T1000 (cell line): ENCODE results near the gene KAZN.

Experiments used
- DNase-seq: peaks from one replicate; lab custom pipeline; 2025; ENCODE audit warnings: mixed read lengths; lab: John Stamatoyannopoulos, UW

Gene KAZN

DNA sequence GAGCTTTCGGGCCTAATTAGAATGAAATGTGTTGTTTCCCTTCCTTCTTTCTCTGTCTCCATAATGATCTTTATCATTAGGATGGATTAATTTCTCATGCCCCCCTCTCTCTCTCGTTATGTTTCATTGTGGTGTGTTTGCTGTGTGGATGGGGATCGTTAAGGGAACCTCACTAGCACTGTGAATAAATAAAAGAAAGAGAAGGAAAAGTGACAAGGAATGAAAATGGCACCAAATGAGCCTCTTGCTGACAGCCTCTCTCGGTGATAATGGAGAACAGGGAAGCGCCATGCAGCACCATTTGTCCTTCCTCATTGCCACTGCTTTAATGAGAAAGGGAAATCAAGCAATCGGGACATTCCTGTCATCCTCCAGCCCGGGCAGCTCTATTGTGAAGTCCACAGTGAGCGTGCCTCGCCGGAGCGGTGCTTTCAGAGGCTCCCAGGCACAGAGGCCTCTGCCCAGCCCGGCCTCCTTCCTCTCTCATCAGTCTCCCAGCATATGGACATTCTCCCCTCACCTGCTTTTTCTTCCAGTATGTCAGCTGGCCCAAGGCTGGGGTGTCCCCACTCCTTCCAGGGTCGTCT, 289.4 kb downstream of the KAZN start:
- DNase-seq, result no peak

DNA sequence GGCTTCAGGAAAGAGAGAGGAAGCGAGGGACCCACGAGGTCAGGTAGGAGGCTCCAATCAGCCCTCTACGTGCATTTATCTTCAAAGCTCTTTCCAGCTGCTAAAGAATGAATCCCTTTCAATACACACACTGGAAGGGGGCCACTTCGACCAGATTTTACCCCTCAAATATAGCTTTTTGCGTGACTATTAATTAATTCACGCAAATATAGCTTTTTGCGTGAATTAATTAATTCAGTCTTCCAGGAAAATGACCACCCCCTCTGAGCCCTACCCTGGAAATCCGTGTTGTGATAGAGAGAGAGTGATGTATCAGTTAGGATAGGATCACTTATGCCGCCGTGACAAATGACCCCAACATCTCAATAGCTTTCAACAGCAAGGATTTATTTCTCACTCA, 289.9 kb downstream of the KAZN start:
- DNase-seq, result no peak

DNA sequence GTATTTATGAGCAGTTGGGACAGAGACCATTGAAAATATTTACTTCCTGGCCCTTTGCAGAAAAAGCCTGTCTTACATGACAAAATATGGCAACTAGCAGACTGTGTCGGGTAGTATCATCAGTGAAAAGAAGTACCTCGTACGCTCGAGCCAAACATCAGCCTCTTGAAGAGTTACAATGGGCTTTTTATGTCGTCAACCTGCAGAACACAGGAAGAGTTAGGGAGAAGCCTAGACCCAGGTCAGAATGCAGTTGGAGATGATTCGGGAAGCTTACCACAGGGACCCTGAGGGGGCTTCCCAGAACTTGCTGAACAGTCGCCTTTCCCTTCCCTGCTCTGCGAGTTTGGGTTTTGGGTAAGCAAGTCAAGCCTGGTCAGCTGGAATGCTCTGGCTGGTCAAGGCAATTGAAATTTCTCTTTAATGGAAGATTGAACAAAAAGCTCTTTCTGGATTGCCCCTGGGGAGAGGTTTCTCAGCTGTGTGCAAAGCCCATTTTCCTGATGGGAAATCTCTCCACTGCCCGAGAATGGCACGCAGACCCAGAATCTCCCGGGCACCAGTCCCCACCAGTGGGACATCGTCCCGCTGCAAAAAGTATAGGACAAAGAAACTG, 291.4 kb downstream of the KAZN start:
- no peak for DNase-seq

DNA sequence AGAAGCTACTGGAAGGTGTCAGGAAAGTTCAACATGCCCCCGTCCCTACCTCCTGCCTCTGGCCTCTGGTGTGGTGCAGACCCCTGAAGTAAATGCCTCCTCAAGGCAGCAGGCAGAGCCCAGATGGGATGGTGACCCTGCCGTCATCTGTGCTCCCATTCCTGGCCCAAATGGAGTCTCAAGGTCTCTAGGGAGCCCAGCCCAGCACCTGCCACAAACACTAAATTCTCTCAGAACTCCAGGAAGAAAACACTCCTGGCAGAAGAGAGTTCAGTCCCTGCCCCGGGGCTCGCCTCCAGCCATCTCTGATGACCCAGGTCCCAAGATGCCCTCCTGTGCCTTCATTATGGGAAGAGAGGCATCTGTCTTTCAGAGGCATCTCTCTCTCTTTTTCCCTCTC, 293.5 kb downstream of the KAZN start:
- DNase-seq, result no peak

DNA sequence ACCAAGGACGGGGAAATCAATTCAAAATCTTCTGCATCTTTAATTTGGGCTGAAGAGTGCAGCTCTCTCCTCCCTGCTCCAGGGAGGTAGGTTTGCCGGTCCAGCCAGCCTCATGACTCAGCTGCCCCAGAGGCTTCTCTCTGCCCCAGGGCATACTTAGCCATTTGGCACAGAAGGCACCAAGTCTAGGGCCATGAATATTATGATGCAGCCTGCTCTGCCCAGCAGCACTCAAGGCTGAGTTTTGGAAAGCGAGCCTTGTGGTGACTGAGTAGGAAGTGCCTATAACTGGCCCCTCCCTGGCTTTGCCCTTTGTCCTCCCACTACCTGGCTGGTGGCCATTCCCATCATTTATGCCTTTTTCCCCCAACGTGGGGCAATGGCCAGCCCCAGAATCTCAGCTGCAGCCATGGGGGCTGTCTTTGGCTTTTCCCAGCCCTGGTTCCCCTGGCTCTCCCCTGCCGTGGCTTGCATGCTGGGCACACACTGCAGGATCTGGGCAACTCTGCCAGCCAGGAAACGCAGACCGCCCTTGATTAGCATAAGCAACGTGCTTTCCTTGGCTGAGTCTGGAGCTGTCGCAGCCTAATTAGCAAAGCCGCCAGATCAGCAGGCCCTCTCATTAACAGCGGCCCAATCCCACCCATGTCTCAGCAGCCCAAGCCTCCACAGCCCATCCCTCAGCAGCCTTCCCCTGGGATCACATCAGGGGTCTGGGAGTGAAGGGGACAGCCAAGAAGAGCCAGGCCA, 296.5 kb downstream of the KAZN start:
- peak; percentile 82 for DNase-seq

DNA sequence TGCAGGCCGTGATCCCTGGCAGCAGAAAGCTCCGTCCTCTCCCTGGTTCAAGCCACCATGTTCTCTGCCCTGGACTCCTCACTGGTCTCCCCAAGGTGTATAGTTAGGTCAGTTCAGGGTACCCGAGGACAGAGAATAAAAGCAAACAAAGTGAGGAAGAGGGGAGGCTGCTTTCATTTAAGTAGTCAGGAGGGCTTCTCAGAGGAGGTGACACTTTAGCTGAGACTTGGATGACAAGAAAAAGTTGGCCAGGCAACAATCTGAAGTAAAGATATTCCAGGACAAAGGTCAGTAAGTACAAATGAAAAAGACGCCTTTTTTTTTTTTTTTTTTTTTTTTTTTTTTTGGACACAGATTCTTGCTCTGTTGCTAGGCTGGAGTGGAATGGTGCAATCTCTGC, 297.2 kb downstream of the KAZN start:
- DNase-seq, result no peak

DNA sequence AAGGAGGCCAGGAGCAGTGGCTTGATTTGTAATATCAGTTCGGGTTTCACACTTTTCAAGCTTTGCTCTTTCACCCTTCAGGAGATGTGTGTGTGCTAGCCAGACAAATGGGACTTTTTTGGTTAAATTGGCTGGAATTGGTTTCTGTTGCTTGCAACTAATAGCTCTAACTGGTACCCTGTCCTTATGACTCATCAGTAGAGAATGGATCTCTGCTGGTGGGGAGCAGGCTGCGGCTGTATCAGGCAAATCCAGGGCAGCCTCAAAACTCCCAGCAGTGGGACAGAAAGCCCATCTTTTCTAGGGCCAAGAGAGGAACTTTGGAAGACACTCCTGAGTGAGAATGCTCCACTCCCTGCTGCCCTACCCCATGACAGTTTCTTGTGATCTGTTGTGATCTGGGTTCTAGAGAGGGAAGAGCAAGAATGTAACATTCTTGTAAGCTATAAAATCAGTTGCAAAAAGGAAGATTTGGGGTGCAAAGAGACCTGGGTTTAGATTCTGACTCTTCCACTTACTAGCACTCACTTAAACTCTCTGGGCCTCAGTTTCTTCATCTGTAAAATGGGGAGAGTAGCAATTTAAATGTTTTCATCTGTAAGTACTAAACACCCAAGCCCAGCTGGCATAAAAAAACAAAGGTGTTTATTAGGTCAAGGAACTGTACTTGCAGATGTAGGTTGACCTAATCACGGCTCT, 298.0 kb downstream of the KAZN start:
- no peak for DNase-seq

DNA sequence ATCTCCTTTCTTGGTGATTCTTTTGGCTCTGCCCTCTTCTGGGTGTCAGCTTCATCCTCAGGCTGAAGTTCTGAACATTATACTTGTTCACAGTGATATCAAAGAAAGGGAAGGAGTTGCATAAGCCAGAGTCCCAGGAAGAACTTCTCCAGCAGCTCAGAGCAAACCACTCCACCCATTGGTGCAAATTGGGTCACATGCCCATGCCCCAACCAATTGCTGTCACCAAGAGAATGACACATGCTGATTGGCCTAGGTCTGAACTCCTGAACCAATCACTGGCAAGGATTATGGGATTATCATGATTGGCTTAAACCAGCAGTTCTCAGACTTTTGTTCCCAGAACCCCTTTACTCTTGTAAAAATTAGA, 298.6 kb downstream of the KAZN start:
- no peak for DNase-seq

DNA sequence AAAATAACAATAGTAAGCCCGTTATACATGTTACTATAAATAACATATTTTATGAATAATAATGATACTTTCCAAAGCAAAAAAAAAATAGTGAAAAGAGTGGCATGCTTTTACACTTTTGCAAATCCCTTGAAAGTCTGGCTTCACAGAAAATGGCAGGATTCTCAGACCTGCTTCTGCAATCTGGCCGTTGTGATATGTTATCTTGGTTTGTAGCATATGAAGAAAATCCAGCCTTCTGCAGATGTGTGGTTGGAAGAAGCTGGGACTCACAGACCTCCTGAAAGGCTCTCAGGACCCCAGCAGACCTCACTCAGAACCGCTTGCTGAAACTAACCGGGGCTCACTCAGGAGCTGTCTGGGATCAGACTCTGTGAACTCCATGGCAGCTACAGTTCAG, 299.1 kb downstream of the KAZN start:
- no peak for DNase-seq

DNA sequence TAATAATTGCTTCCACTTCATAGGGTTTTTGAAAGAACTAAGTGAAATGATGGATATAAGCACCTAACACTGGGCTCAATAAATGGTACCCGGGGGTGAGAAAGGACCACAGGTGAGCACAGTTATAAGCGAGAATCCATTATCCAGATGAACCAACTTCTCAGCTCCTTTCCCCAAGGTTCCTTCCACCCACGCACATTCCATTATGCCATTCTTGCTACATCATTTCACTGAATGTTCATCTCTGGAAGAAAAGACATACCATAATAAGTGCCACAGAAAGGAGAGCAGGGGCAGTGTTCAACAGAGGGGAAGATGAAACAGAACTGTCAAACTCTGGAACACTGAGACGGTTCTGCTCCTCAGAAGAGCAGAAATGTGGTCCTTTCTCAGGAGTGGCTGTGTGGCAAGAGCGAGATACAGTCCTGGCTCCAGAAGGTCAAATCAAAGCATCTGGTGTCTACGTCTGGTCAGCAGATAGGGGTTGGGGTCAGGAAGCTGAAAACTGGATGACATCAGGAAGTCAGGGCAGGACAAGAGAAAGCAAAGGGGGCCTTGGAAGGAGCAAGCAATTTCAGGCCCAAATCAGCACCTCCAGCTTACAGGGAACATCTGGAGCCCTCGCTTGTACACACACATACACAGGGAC, 299.6 kb downstream of the KAZN start:
- no peak for DNase-seq

DNA sequence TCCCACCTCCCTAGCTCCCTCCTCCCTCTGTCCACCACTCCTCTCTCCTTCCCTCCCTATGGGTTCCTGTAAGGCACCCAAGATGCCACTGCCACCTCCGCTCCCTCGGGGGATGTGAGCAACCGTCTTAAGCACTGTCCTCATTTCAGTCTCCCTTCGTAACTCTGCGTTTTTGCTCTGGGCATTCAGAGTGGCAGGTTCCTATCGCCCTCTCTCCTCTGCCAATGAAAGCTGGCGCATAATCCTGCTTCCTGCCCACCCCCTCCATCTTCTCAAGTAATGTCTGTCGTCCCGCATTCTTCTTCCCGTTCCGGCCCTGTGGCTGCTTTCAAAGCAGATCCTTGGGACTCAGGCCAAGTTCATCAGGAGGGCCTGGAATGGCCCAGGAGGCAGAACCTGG, 301.2 kb downstream of the KAZN start:
- DNase-seq, result no peak

DNA sequence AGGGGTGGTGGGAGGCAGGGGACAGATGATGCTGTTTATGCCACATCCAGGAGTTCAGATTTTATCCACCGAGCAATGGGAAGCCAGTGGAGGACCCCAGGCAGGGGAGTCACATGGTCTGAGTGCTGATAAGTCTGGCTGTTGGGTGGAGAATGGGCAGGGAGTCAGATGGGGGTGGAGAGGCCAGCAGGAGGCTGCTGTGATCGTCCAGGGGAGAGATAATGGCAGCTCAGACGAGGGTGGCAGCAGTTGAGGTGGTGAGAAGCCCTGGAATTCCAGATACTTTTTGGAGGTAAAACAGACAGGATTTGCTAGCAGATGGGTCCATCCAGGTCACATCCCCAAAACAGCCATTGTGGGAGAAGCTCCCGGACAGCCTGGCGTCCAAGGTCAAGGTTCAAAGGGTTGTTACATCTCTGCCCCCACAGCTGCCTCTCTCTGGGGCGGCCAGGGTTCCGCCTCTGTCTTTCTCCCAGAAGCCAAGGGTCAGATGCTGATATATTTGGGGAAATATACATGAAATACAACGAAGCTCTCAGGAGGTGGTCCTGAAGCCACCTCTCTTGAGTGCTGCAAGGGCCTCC, 303.0 kb downstream of the KAZN start:
- no peak for DNase-seq

DNA sequence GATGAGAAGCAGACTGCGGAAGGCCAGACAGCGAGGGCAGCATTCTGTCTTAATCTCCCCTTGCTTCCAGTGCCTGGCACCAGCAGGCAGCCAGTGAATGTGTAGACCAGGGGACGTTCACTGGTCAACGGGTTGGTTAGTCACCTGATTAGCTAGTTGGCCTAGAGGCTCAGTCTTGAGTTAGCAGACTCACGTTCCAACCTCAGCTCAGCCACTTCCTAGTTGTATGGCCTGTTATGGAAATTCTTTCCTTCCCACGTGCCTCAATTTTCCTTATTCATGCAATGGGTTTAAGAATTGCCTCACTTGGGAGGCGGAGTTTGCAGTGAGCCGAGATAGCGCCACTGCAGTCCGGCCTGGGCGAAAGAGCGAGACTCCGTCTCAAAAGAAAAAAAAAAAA, 305.4 kb downstream of the KAZN start:
- DNase-seq, result no peak

DNA sequence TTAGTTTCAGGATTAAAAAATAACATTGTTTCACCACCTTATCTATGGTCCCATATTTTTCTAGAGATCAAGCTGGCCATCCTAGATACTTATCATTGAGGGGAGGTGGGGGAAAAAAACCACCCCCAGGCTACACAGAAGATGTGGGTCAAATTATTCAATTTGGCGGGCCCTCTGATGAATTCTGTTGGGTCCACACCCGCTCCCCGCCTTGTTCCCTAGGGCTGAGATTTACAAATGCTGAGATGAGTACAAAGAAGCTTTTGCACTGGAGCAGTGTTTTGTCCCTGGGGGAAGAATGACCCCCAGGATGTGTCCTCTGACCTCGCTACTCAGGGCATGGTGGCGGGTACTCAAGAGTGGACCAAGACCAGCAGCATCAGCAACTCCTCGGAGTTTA, 308.2 kb downstream of the KAZN start:
- no peak for DNase-seq

DNA sequence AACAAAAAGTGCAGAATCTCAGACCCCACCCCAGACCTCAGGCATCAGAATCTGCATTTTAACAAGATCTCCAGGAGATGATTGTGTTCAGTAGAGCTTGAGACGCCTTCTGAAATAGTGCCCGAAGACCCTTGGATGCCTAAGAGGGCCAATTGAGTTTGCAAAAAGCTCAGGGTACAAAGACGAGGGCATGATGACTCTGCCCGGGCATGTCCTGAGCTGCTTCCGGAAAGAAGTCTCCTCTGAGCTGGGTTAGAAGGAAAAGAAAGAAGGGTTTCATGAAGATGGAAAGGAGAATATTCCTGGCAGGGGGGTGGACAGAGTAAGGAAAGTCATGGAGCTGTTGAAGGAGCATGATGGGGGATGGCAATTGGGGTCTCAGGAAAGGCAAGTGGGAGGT, 308.9 kb downstream of the KAZN start:
- DNase-seq, result no peak

DNA sequence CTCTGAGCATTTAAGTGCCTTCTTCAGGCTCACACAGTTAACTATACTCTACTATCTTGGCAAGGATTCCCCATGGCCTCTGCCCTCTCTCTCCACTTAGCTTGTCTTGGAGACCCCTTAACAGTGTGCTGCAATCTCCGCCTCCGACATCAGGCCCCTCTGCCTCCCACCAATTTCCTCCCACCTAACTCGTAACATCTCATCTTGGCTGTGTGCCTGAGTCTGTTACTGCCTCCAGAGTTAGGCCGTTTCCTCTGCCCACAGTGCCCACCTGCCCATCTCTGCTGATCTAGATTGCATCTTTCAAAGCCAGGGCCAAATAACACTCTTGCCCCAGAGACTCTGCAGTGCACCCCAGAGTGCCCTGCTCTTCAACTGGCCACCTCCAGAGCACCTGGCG, 310.8 kb downstream of the KAZN start:
- no peak for DNase-seq

DNA sequence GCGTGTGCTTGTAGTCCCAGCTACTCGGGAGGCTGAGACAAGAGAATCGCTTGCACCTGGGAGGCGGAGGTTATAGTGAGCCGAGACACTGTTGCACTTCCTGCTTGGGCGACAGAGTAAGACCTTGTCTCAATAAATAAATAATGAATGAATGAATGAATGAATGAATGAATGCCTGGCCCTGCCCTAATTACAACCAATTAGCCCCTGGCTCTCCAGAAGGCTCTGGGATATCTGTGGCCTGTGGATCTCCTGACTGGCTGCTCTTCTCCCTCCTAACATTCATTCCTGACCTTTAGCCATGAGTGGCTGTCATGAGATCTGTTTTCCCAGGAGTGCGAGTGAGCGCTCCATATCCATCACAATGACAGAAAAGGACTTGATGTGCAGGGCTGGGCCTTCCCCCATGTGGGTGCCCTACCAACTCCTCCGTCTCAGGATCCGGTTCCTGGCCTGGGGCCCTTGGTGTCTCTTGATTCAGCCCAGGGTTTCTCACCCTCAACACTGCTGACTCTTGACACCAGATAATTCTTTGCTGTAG, 311.5 kb downstream of the KAZN start:
- DNase-seq, result no peak

DNA sequence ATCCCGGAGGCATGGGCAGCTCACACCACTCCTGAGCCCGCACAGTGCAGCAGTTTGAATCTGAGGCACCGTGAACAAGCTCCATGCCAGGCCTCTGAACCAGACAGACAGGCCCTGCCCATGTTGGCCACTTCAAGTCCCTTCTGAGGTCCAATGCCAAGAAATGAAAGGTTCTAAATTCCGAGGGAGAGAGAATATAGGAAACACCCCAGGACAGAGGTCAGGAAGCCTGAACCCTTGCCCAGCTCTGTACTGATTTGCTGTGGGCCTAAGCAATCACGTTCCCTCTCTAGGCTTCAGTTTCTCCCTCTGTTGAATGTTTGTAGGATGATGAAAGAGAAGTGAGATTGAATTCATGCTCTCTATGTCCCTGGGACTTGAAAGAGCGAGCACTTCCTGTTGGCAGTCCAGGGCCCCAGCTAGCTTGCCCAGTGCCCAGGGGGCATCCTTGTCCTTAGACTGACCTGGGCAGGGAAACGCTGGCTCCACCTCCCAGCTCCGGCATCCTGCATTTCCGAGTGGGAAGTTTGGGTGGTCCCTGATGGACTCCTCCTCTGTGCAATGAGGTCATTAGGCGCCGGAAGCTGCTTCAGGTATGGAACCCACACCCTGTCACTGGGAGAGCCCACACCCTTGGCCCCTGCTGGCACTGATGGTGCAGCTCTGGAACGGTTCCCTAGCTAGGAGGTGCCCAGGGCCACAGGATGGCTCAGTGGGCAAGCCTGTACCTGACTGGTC, 312.7 kb downstream of the KAZN start:
- DNase-seq, result no peak

DNA sequence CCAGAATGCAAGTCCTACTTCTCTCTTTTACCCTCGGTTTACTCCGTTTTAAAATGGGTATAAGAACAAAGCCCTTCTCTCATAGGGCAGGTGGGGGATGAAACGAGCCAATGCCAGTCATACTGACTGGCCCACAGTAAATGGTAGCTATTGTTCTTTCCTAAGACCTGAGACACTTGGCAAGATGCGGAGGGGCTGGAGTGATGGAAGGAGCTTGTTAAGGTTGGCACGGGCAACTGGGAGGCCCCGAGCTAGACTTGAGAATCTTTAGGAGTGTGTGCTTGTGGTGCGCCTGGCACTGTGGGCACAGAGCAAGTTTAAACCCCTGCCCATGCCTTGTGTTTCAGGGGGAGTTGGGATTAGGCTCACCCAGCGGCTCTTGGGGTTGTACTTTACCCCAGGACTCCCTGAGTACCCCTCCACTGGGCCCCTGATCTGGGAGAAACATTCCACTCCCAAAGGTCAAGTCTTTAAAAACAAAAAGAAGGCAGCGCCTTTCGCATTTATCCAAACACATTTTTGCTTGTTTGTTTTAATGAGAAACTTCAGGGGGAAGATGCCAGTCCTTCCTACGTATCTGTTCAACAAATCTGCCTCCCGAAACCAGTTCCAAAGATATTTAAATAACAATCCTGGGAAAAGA, 314.5 kb downstream of the KAZN start:
- DNase-seq, result no peak

DNA sequence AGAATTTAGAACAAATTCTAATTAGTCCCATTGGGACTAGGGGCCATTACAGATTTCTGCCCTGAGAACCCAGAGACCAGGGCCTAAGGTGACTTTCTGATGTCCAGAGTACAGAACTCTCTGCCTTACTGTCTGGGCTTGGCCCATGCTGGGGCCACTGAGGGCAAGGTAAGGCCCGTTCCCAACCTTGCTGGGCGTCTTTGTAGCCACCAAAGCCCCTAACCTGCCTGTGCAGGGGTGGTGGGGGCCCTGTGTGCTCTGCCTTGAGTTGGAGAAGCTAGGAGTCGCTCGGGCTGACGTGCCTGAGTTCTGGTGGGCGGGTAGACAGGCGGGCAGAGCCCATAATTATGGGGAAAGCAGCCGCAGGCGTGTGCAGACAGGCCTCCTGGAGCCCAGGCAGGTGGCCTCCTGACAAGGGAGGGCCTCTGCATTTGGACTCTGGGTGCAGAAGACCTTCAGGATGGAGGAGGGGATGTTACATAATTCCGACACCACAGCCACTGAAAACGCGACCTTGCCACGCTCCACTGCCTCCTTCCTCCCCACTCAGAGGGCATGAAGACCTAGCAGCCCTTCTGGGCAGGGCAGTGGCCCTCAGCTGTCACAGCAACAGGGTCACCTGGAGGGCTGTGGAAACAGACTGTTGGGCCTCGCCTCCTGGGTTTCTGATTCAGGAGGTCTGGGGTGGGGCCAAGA, 315.1 kb downstream of the KAZN start:
- no peak for DNase-seq
